IMR-90 (cell line): Measurements from ENCODE around the gene DPH6. TPM values are rescaled to one million over a fixed set of nuclear protein-coding genes. Genes with fewer than 3 reads are reported as not detected.
A peak's percentile ranks its signal among the peaks of the same experiment; 100 is the strongest.

Source experiments
- ATAC-seq: fragments of 200-7000 bp; cut with Tn5 transposase; 2 replicates; pipeline ENCODE4 v1.9.1; 2020; ENCODE audit warnings: low read depth, mild to moderate bottlenecking, moderate library complexity
- BruUV-seq: library from RNA; stranded (reverse); fragments of 400-500 nt; replicated peaks from 2 replicates; lab custom pipeline; 2021; lab: Mats Ljungman, UMichigan
- CTCF ChIA-PET: fragments of 300-600 bp; formaldehyde crosslinking; extraction: SDS; loops from one replicate; lab custom pipeline; 2021; ENCODE audit warnings: antibody characterized with exemption; lab: Yijun Ruan, JAX
- POLR2A ChIA-PET: fragments of 300-600 bp; sonication (Branson Sonifier 250); formaldehyde crosslinking; loops from one replicate; lab custom pipeline; 2022; ENCODE audit warnings: antibody characterized with exemption; ENCODE audit not compliant: unreplicated experiment; lab: Charles Lee
- DNase-seq: peaks from one replicate; pipeline ENCODE4 v3.0.0; 2013
- H2AFZ ChIP-seq: replicated peaks from 2 replicates; pipeline ENCODE3; 2013; ENCODE audit warnings: low read length, mild to moderate bottlenecking; ENCODE audit not compliant: poor library complexity
- H2AK5ac ChIP-seq: 2 replicates; pipeline ENCODE4 v1.6.1; 2013; ENCODE audit warnings: low read depth, low read length, inconsistent platforms
- H2AK9ac ChIP-seq: replicated peaks from 2 replicates; pipeline ENCODE3; 2013; ENCODE audit warnings: mild to moderate bottlenecking, low read depth, low read length, moderate library complexity; ENCODE audit not compliant: poor library complexity
- H2BK120ac ChIP-seq: 2 replicates; pipeline ENCODE4 v1.6.1; 2013; ENCODE audit warnings: low read depth, low read length, inconsistent platforms
- H2BK15ac ChIP-seq: 3 replicates; pipeline ENCODE4 v1.6.1; 2013; ENCODE audit warnings: low read depth, low read length, inconsistent platforms
- H2BK20ac ChIP-seq: 2 replicates; pipeline ENCODE4 v1.6.1; 2013; ENCODE audit warnings: low read depth, mild to moderate bottlenecking, inconsistent platforms, low read length, moderate library complexity
- H2BK5ac ChIP-seq: 2 replicates; pipeline ENCODE4 v1.6.1; 2013; ENCODE audit warnings: mild to moderate bottlenecking, low read depth, low read length, inconsistent platforms; ENCODE audit not compliant: poor library complexity, severe bottlenecking
- H3K14ac ChIP-seq: replicated peaks from 2 replicates; pipeline ENCODE4 v1.6.1; 2013; ENCODE audit warnings: low read depth, low read length, inconsistent platforms
- H3K18ac ChIP-seq: 2 replicates; pipeline ENCODE4 v1.6.1; 2013; ENCODE audit warnings: low read depth, low read length, control low read depth
- H3K23ac ChIP-seq: 2 replicates; pipeline ENCODE4 v1.6.1; 2013; ENCODE audit warnings: low read depth, low read length, inconsistent platforms
- H3K27ac ChIP-seq: 2 replicates; pipeline ENCODE4 v1.5.1; 2013; ENCODE audit warnings: mild to moderate bottlenecking, control low read depth, low read length; ENCODE audit not compliant: insufficient read depth
- H3K27me3 ChIP-seq: 2 replicates; pipeline ENCODE4 v1.6.1; 2013; ENCODE audit warnings: low read length; ENCODE audit not compliant: control insufficient read depth, insufficient read depth
- H3K36me3 ChIP-seq: 2 replicates; pipeline ENCODE4 v1.6.1; 2013; ENCODE audit warnings: low read length, mixed read lengths; ENCODE audit not compliant: control insufficient read depth, insufficient read depth
- H3K4ac ChIP-seq: 2 replicates; pipeline ENCODE4 v1.6.1; 2013; ENCODE audit warnings: low read depth, low read length, inconsistent platforms
- H3K4me1 ChIP-seq: 2 replicates; pipeline ENCODE4 v1.6.1; 2013; ENCODE audit warnings: low read length, mixed read lengths; ENCODE audit not compliant: control insufficient read depth, insufficient read depth
- H3K4me2 ChIP-seq: 2 replicates; pipeline ENCODE4 v1.6.1; 2013; ENCODE audit warnings: low read depth, mild to moderate bottlenecking, control low read depth, low read length, moderate library complexity
- H3K4me3 ChIP-seq: 2 replicates; pipeline ENCODE4 v1.5.1; 2013; ENCODE audit warnings: low read depth, mild to moderate bottlenecking, control low read depth, low read length, moderate library complexity; ENCODE audit not compliant: insufficient read depth
- H3K56ac ChIP-seq: 2 replicates; pipeline ENCODE4 v1.6.1; 2013; ENCODE audit warnings: low read length, inconsistent platforms; ENCODE audit not compliant: insufficient read depth; ENCODE audit errors: extremely low read depth
- H3K79me1 ChIP-seq, 2 experiments: 2 replicates each; pipeline ENCODE4 v1.6.1; 2013; ENCODE audit warnings: low read length in 2 of 2, inconsistent platforms in 1 of 2, low read depth in 1 of 2
- H3K9ac ChIP-seq: 2 replicates; pipeline ENCODE4 v1.6.1; 2013; ENCODE audit warnings: low read depth, low read length, control low read depth
- H3K9me1 ChIP-seq: 2 replicates; pipeline ENCODE4 v1.6.1; 2013; ENCODE audit warnings: low read length, inconsistent platforms; ENCODE audit not compliant: insufficient read depth
- H3K9me3 ChIP-seq: 2 replicates; pipeline ENCODE4 v1.6.1; 2013; ENCODE audit warnings: low read length; ENCODE audit not compliant: control insufficient read depth, insufficient read depth
- H4K20me1 ChIP-seq: 2 replicates; pipeline ENCODE4 v1.6.1; 2013; ENCODE audit warnings: low read length, inconsistent platforms; ENCODE audit not compliant: insufficient read depth
- H4K5ac ChIP-seq: 2 replicates; pipeline ENCODE4 v1.6.1; 2013; ENCODE audit warnings: mild to moderate bottlenecking, low read depth, low read length, control low read depth
- H4K8ac ChIP-seq, 2 experiments: 2 replicates each; pipeline ENCODE4 v1.6.1; 2013; ENCODE audit warnings: low read depth in 2 of 2, low read length in 2 of 2, control low read depth in 1 of 2, inconsistent platforms in 1 of 2
- H4K91ac ChIP-seq: 2 replicates; pipeline ENCODE4 v1.6.1; 2013; ENCODE audit warnings: low read depth, low read length, inconsistent platforms; ENCODE audit not compliant: insufficient read depth
- BHLHE40 ChIP-seq: fragments of 150-350 bp; IDR thresholded peaks from 2 replicates; pipeline ENCODE4 v1.6.1; 2016; ENCODE audit warnings: mild to moderate bottlenecking, low read depth, low read length
- CEBPB ChIP-seq: IDR thresholded peaks from 2 replicates; pipeline ENCODE4 v1.6.1; 2012; ENCODE audit warnings: low read depth, low read length, improper control_type of control experiment
- CHD1 ChIP-seq: IDR thresholded peaks from 2 replicates; pipeline ENCODE4 v1.6.1; 2012; ENCODE audit warnings: low read depth, low read length, improper control_type of control experiment
- FOS ChIP-seq: fragments of 150-350 bp; IDR thresholded peaks from 2 replicates; pipeline ENCODE4 v1.6.1; 2016; ENCODE audit warnings: low read depth, low read length
- MAFK ChIP-seq: IDR thresholded peaks from 2 replicates; pipeline ENCODE4 v1.6.1; 2012; ENCODE audit warnings: low read depth, low read length, improper control_type of control experiment
- MAZ ChIP-seq: IDR thresholded peaks from 2 replicates; pipeline ENCODE4 v1.6.1; 2012; ENCODE audit warnings: low read depth, mild to moderate bottlenecking, low read length, improper control_type of control experiment, moderate library complexity, borderline replicate concordance
- MXI1 ChIP-seq: IDR thresholded peaks from 2 replicates; pipeline ENCODE4 v1.6.1; 2012; ENCODE audit warnings: low read depth, mild to moderate bottlenecking, low read length, moderate library complexity, borderline replicate concordance
- POLR2A ChIP-seq: IDR thresholded peaks from 2 replicates; pipeline ENCODE4 v1.6.1; 2012; ENCODE audit warnings: mild to moderate bottlenecking, low read depth, low read length
- RAD21 ChIP-seq: IDR thresholded peaks from 2 replicates; pipeline ENCODE4 v1.6.1; 2012; ENCODE audit warnings: low read length, improper control_type of control experiment
- RCOR1 ChIP-seq: IDR thresholded peaks from 2 replicates; pipeline ENCODE4 v1.6.1; 2012; ENCODE audit warnings: mild to moderate bottlenecking, low read length, improper control_type of control experiment; ENCODE audit not compliant: insufficient replicate concordance
- RFX5 ChIP-seq: IDR thresholded peaks from 2 replicates; pipeline ENCODE4 v1.8.0; 2012; ENCODE audit warnings: low read depth, mild to moderate bottlenecking, low read length, moderate library complexity
- SMC3 ChIP-seq: fragments of 150-350 bp; IDR thresholded peaks from 2 replicates; pipeline ENCODE4 v1.6.1; 2016; ENCODE audit warnings: low read depth, mild to moderate bottlenecking, antibody characterized with exemption, low read length, moderate library complexity
- WGBS, 2 experiments: methylation state at CpG; one replicate each; pipeline versions ENCODE4 v1.1.5 to v1.1.7; 2013; ENCODE audit warnings: missing lambda C conversion rate in 2 of 2; ENCODE audit not compliant: insufficient read length in 1 of 2; ENCODE audit errors: extremely low coverage in 2 of 2; 5-methylcytosine and 5-hydroxymethylcytosine counted together
- dilution Hi-C: fragments of 300-500 bp; cut with HindIII; formaldehyde crosslinking; loops from one replicate; pipeline ENCODE4 v1.14.3; 2018; ENCODE audit warnings: low sequenced_read_pairs; ENCODE audit not compliant: unreplicated experiment
- in situ Hi-C: fragments of 300-500 bp; cut with MboI; formaldehyde crosslinking; loops from 3 replicates; pipeline ENCODE4 v1.14.3; 2019; ENCODE audit warnings: low sequenced_read_pairs, inconsistent platforms, mixed read lengths
- intact Hi-C: fragments of 100-400 bp; cut with micrococcal nuclease; formaldehyde crosslinking; loops from 2 replicates; pipeline ENCODE4 v1.10.0; 2022
- polyA plus RNA-seq, 3 experiments: library from polyadenylated mRNA; depleted of rRNA; stranded (reverse); fragments of >200 nt; gene quantifications; 2 replicates each; pipeline ENCODE4 v1.2.3, GENCODE V29; 2012; ENCODE audit warnings: low replicate concordance in 1 of 3
- total RNA-seq: library from RNA; depleted of rRNA; stranded (reverse); fragments of >200 nt; gene quantifications from 2 replicates; pipeline ENCODE4 v1.2.3, GENCODE V29; 2012
- TF ChIP-seq, protein P1 (sequence below): conservative IDR thresholded peaks from 2 replicates; pipeline ENCODE4 v1.5.1; 2012; ENCODE audit warnings: mild to moderate bottlenecking, low read depth, low read length, improper control_type of control experiment
- TF ChIP-seq, protein P2 (sequence below): fragments of 150-350 bp; IDR thresholded peaks from 2 replicates; pipeline ENCODE4 v1.6.1; 2017; ENCODE audit warnings: mild to moderate bottlenecking, antibody characterized with exemption, low read length, low read depth

The DPH6 gene
- total and polyA plus RNA-seq, 2 of the 4 experiments (the other 2 are of a cell fraction), result 6.1 to 8.1 TPM

DNA sequence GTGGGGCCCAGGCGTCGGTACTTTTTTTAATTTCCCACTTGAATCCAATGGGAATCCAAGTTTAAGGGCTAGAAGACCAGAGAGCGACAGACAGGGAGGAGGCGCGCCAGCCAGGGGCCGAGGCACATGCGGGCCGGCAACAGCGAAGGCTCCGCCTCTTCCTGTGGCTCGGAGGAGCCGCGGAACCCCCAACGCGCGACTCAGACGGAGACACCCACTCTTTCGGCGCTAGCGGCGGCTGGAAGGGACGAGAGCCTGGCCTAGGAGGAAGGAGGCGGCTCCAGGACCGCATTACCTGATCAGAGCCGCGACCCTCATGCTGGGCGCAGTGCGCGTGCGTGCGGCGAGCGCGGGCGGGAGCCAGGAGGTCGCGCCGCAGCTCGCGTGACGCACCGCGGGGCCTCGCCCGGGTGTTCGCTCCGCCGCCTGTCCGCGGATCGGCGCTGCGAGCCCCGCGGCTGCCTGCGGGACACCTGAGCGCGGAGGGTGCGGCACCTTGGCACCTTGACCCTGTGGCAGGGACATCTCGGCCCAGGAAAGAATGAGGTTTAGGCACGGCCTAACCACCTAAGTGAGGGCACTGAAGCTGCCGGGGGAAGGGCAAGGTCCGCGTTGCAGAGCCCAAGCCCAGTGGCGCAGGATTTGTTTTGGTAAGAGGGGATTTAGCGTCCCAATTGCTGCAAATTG lies at the start of gene DPH6 (continued):
- TF ChIP-seq MAFK (no peak), RFX5 (no peak), CHD1 (no peak), RAD21 (no peak), MXI1 (peak; percentile 63; the same call in 1 of the 2 replicates), RCOR1 (no peak)

DNA sequence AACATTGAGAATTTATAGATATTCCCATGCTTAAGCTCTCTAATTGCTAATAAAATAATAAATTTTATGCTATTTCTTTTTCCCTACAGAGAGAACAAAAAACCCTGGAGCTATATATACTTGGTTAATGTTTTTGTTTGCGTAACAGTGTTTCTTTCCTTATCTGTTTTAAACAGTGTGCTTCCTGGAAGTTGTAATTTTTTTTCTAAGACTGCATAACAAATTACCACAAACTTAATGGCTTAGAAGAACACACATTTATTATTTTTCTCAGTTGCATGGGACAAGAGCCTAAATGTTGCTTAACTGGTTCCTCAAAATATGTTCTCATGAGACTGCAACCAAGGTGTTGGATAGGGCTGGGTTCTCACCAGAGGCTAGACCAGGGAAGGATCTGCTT lies 49.7 kb upstream of the DPH6 start:
- no peak overlapping the region for H3K14ac ChIP-seq
- H4K91ac ChIP-seq, result no peak overlapping the region
- CTCF ChIA-PET, result no interaction called here
- H2BK20ac ChIP-seq, result no peak overlapping the region
- H3K79me1 ChIP-seq, result no peaks in the 10 kb centered on the region
- no peaks in the 10 kb centered on the region for H3K9me1 ChIP-seq
- dilution Hi-C loops, result no loop called here
- H3K27me3 ChIP-seq, result no peaks in the 10 kb centered on the region
- H3K9me3 ChIP-seq, result no peaks in the 10 kb centered on the region
- H3K4me1 ChIP-seq, result no peaks in the 10 kb centered on the region
- H2BK120ac ChIP-seq, result no peak overlapping the region
- BruUV-seq, result no TSS peak
- no peak overlapping the region for H3K4me2 ChIP-seq
- no peak overlapping the region for H3K27ac ChIP-seq
- no peak overlapping the region for H3K9ac ChIP-seq
- H3K4ac ChIP-seq, result no peak overlapping the region
- H2BK15ac ChIP-seq, result no peak overlapping the region
- H2AK9ac ChIP-seq, result no peak overlapping the region
- DNase-seq, result no peak
- no peaks in the 10 kb centered on the region for H3K36me3 ChIP-seq
- no peak overlapping the region for H3K56ac ChIP-seq
- no peak overlapping the region for H4K8ac ChIP-seq
- H3K4me3 ChIP-seq, result no peak overlapping the region
- no peak overlapping the region for H3K18ac ChIP-seq
- no peak overlapping the region for H2BK5ac ChIP-seq
- H2AK5ac ChIP-seq, result no peak overlapping the region
- no peak overlapping the region for H2AFZ ChIP-seq
- WGBS, 2 experiments, result no CpG with 5 or more reads among the region's 1 CpG
- no peaks in the 10 kb centered on the region for H4K20me1 ChIP-seq
- intact Hi-C loops, result no loop called here
- no peak for ATAC-seq
- in situ Hi-C loops, result no loop called here
- H4K5ac ChIP-seq, result no peak overlapping the region
- POLR2A ChIA-PET, result no interaction called here
- no peak for TF ChIP-seq POLR2A
- TF ChIP-seq CEBPB, result no peak
- TF ChIP-seq MXI1, result no peak
- no peak for TF ChIP-seq FOS
- TF ChIP-seq BHLHE40, result no peak
- TF ChIP-seq RCOR1, result no peak
- TF ChIP-seq, protein P1, sequence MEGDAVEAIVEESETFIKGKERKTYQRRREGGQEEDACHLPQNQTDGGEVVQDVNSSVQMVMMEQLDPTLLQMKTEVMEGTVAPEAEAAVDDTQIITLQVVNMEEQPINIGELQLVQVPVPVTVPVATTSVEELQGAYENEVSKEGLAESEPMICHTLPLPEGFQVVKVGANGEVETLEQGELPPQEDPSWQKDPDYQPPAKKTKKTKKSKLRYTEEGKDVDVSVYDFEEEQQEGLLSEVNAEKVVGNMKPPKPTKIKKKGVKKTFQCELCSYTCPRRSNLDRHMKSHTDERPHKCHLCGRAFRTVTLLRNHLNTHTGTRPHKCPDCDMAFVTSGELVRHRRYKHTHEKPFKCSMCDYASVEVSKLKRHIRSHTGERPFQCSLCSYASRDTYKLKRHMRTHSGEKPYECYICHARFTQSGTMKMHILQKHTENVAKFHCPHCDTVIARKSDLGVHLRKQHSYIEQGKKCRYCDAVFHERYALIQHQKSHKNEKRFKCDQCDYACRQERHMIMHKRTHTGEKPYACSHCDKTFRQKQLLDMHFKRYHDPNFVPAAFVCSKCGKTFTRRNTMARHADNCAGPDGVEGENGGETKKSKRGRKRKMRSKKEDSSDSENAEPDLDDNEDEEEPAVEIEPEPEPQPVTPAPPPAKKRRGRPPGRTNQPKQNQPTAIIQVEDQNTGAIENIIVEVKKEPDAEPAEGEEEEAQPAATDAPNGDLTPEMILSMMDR, result no peak
- TF ChIP-seq SMC3, result no peak
- TF ChIP-seq MAZ, result no peak
- no peak for TF ChIP-seq MAFK
- TF ChIP-seq, protein P2, sequence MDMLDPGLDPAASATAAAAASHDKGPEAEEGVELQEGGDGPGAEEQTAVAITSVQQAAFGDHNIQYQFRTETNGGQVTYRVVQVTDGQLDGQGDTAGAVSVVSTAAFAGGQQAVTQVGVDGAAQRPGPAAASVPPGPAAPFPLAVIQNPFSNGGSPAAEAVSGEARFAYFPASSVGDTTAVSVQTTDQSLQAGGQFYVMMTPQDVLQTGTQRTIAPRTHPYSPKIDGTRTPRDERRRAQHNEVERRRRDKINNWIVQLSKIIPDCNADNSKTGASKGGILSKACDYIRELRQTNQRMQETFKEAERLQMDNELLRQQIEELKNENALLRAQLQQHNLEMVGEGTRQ, result no peak
- no peak for TF ChIP-seq RAD21
- H3K23ac ChIP-seq, result no peak overlapping the region
